ENCODE data around the gene LTBP4. TPM values are rescaled to one million over a fixed set of nuclear protein-coding genes. Genes with fewer than 3 reads are reported as not detected.

The LTBP4 gene
- total and polyA plus RNA-seq, 2 donors (not counting 3 experiments of a cell fraction or from before 2014, with no cell fraction given), result 25.9 to 38.0 TPM

DNA sequence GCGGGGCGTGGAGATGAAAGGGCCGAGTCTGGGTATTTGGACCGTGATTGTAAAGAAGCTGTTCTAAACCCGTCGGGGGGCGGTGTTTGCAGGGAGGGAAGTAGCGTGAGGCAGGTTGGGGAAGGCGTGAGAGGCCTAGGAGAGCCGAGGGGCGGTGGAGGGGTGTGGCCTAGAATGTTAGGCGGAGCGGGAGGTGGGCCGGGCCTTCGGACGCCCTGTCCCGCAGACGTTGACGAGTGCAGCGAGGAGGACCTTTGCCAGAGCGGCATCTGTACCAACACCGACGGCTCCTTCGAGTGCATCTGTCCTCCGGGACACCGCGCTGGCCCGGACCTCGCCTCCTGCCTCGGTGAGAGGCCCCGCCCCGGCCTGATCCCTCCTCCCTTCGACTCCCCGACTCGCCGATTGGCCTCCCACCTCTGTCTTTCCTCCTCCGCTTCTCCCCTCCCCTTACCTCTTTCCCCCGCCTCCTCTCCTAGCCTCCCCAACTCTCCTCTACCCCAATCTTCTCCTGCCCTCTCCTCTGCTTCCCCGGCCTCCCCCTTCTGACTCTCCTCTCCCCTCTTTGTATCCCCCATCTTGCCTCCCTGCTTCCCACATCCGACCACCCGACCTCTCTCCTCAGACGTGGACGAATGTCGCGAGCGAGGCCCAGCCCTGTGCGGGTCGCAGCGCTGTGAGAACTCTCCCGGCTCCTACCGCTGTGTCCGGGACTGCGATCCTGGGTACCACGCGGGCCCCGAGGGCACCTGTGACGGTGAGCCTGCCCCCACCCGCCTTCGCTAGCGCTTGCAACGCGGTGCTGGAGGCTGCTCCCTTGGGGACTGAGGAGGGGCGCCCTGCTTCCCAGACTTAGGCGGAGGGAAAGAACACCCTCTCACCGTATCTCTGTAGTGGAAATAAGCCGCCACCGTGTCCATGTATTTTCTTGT, 12.8 kb downstream of the LTBP4 start:
- Histone ChIP-seq H3K4me1 (ENCODE audit: control insufficient read depth, extremely low read depth, insufficient read depth, low read length) (peaks cover 24% of the 10 kb centered on the region), H4K20me1 (replicated peaks; ENCODE audit: control insufficient read depth, extremely low read depth, insufficient read depth, low read length) (no peaks in the 10 kb centered on the region), H3K9me1 (replicated peaks; ENCODE audit: control insufficient read depth, extremely low read depth, insufficient read depth, low read length) (no peaks in the 10 kb centered on the region), H3K9ac (replicated peaks; ENCODE audit: extremely low read depth, insufficient read depth, low read length) (peak overlapping the region; percentile 43), H3K27me3 (ENCODE audit: control insufficient read depth in 2 of 2, insufficient read depth in 2 of 2, low read length in 2 of 2) (no peaks in the 10 kb centered on the region), H2AFZ (ENCODE audit: low read depth, low read length) (peak overlapping the region; percentile 91), H3K9me3 (replicated peaks; ENCODE audit: control insufficient read depth, insufficient read depth, low read length) (no peaks in the 10 kb centered on the region), H3K4me3 (replicated peaks in 1 of 3; ENCODE audit: insufficient read depth in 1 of 3, low read depth in 1 of 3, low read length in 3 of 3) (peak overlapping the region; percentile 26 to 46 (median 43)), H3K79me2 (ENCODE audit: control insufficient read depth, insufficient read depth, low read length) (no peaks in the 10 kb centered on the region), H3K4me2 (ENCODE audit: insufficient read depth, low read length) (peak overlapping the region; percentile 75), H3K27ac (ENCODE audit: insufficient read depth, low read depth, low read length) (peak overlapping the region; percentile 83), H3K36me3 (ENCODE audit: control insufficient read depth in 2 of 2, extremely low read depth in 1 of 2, insufficient read depth in 2 of 2, low read length in 2 of 2) (no peaks in the 10 kb centered on the region)
- intact Hi-C loops (cut with micrococcal nuclease) (no loop called here), dilution Hi-C loops (cut with MboI; ENCODE audit: extremely low pct_ligation_motif_present, low sequenced_read_pairs) (no loop called here)
- DNase-seq (ENCODE audit: low read depth, low spot score), result no peak
- TF ChIP-seq GATA2 (IDR thresholded peaks at IDR 0.05; ENCODE audit: insufficient read depth, insufficient read length, low read depth, low read length) (no peak), MYC (IDR thresholded peaks at IDR 0.05; ENCODE audit: low read depth, low read length) (no peak), FOS (IDR thresholded peaks at IDR 0.05; ENCODE audit: borderline replicate concordance, insufficient read depth, low read length) (no peak), POLR2AphosphoS5 (IDR thresholded peaks at IDR 0.05; ENCODE audit: insufficient read depth, low read depth, low read length) (no peak), POLR2A (IDR thresholded peaks at IDR 0.05; ENCODE audit: low read depth, low read length) (no peak), EZH2 (IDR thresholded peaks at IDR 0.05; ENCODE audit: borderline replicate concordance, low read depth, low read length, severe bottlenecking) (no peak), JUN (IDR thresholded peaks at IDR 0.05; ENCODE audit: borderline replicate concordance, insufficient read depth, insufficient read length, low read depth) (no peak)
- TF ChIP-seq, protein P1, sequence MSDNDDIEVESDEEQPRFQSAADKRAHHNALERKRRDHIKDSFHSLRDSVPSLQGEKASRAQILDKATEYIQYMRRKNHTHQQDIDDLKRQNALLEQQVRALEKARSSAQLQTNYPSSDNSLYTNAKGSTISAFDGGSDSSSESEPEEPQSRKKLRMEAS (IDR thresholded peaks at IDR 0.05; ENCODE audit: insufficient read depth, insufficient read length), result no peak
- TF ChIP-seq, protein P2, sequence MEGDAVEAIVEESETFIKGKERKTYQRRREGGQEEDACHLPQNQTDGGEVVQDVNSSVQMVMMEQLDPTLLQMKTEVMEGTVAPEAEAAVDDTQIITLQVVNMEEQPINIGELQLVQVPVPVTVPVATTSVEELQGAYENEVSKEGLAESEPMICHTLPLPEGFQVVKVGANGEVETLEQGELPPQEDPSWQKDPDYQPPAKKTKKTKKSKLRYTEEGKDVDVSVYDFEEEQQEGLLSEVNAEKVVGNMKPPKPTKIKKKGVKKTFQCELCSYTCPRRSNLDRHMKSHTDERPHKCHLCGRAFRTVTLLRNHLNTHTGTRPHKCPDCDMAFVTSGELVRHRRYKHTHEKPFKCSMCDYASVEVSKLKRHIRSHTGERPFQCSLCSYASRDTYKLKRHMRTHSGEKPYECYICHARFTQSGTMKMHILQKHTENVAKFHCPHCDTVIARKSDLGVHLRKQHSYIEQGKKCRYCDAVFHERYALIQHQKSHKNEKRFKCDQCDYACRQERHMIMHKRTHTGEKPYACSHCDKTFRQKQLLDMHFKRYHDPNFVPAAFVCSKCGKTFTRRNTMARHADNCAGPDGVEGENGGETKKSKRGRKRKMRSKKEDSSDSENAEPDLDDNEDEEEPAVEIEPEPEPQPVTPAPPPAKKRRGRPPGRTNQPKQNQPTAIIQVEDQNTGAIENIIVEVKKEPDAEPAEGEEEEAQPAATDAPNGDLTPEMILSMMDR (IDR thresholded peaks at IDR 0.05; ENCODE audit: extremely low read depth in 1 of 2, insufficient read depth in 1 of 2, low read depth in 1 of 2, low read length in 2 of 2), result no peak
- FAIRE-seq, result peak; percentile 37
- BruUV-seq (replicated peaks), result TSS peak; percentile 51
- CTCF ChIA-PET, result interaction anchor here (1.0 to 7.6 kb wide), 4 partner anchors 11 to 21 kb away, joined by 6 to 70 read pairs (median 11); no protein-coding TSS in a partner anchor
- POLR2A ChIA-PET, result no interaction called here

Measured in endothelial cell of umbilical vein (primary cell).